Osteocyte (in vitro differentiated cells): Measurements from ENCODE around the gene STRA8. TPM values are rescaled to one million over a fixed set of nuclear protein-coding genes. Genes with fewer than 3 reads are reported as not detected.

Experiments used
- DNase-seq: peaks from one replicate; pipeline ENCODE4 v3.0.0; 2021; ENCODE audit warnings: mixed read lengths; ENCODE audit not compliant: unreplicated experiment; ENCODE audit errors: extremely low spot score
- H3K27ac Mint-ChIP-seq: one replicate; pipeline ENCODE4 v1.8.0; 2021; ENCODE audit warnings: mild to moderate bottlenecking, mixed read lengths; ENCODE audit not compliant: unreplicated experiment
- H3K27me3 Mint-ChIP-seq: one replicate; pipeline ENCODE4 v1.8.0; 2021; ENCODE audit warnings: mixed read lengths; ENCODE audit not compliant: unreplicated experiment
- H3K36me3 Mint-ChIP-seq: one replicate; pipeline ENCODE4 v1.8.0; 2021; ENCODE audit warnings: mixed read lengths; ENCODE audit not compliant: unreplicated experiment
- H3K4me1 Mint-ChIP-seq: one replicate; pipeline ENCODE4 v1.8.0; 2021; ENCODE audit warnings: mixed read lengths; ENCODE audit not compliant: unreplicated experiment
- H3K4me3 Mint-ChIP-seq: one replicate; pipeline ENCODE4 v1.8.0; 2021; ENCODE audit warnings: mild to moderate bottlenecking, moderate library complexity, mixed read lengths; ENCODE audit not compliant: unreplicated experiment
- H3K9me3 Mint-ChIP-seq: one replicate; pipeline ENCODE4 v1.8.0; 2021; ENCODE audit warnings: mixed read lengths; ENCODE audit not compliant: unreplicated experiment
- total RNA-seq: library from RNA; stranded (reverse); gene quantifications from 2 replicates; pipeline ENCODE4 v1.2.1, GENCODE V29; 2021
- TF ChIP-seq, protein P1 (sequence below): fragments of 200-600 bp; sonication (generic); IDR thresholded peaks from 2 replicates; pipeline ENCODE4 v1.5.0; 2021; ENCODE audit warnings: antibody characterized with exemption, mild to moderate bottlenecking, moderate library complexity

The STRA8 gene
- total RNA-seq, 1 donor from 2014 or later: not detected

DNA sequence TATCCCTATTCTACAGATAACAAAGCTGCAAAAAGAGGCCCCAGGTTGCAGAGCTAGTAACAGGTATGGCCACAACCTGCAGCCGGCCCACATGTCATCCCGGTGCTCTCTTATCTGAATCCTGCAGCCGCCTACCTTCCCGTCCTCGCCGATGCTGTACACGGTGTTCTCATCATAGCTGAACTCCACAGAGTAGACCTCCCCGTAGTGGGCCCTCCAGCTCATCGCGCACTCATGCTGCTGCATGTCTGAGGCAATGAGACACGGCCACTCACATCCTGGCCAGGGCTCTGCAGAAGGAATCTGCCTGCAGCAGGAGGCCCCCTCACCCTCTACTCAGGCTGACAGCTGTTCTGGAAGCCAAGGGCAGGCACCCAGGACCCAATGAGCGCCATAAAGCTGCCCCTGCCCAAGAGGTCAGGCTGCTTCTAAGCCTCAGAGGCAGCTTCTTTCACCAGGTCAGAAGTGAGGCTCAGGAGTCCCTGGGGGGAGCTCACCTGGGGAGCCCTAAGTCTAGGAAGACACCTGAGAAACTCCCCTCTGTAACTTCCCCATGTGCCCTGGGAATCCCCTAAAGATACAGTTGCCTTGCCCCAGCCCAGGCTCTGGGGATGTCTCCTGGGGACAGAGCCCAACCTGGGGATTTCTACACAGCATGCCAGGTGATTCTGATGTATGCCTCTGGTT, 45.2 kb upstream of the STRA8 start:
- Mint-ChIP-seq H3K9me3 (no peaks in the 10 kb centered on the region), H3K4me3 (no peak overlapping the region), H3K27me3 (no peaks in the 10 kb centered on the region), H3K36me3 (peaks cover 60% of the 10 kb centered on the region), H3K4me1 (peaks cover 10% of the 10 kb centered on the region), H3K27ac (no peak overlapping the region)
- TF ChIP-seq, protein P1, sequence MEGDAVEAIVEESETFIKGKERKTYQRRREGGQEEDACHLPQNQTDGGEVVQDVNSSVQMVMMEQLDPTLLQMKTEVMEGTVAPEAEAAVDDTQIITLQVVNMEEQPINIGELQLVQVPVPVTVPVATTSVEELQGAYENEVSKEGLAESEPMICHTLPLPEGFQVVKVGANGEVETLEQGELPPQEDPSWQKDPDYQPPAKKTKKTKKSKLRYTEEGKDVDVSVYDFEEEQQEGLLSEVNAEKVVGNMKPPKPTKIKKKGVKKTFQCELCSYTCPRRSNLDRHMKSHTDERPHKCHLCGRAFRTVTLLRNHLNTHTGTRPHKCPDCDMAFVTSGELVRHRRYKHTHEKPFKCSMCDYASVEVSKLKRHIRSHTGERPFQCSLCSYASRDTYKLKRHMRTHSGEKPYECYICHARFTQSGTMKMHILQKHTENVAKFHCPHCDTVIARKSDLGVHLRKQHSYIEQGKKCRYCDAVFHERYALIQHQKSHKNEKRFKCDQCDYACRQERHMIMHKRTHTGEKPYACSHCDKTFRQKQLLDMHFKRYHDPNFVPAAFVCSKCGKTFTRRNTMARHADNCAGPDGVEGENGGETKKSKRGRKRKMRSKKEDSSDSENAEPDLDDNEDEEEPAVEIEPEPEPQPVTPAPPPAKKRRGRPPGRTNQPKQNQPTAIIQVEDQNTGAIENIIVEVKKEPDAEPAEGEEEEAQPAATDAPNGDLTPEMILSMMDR: no peak
- no peak for DNase-seq

GRCh38 chr7:135189221-135189662, 44.4 kb upstream of the STRA8 start:
- no peak overlapping the region for H3K4me3 Mint-ChIP-seq
- H3K4me1 Mint-ChIP-seq: peaks cover 15% of the 10 kb centered on the region
- DNase-seq: no peak
- peaks cover 56% of the 10 kb centered on the region for H3K36me3 Mint-ChIP-seq
- TF ChIP-seq, protein P1: no peak
- H3K9me3 Mint-ChIP-seq: no peaks in the 10 kb centered on the region
- H3K27me3 Mint-ChIP-seq: no peaks in the 10 kb centered on the region
- no peak overlapping the region for H3K27ac Mint-ChIP-seq

- H3K27ac Mint-ChIP-seq: peak overlapping the region; percentile 29
- peaks cover 58% of the 10 kb centered on the region for H3K36me3 Mint-ChIP-seq
- H3K4me3 Mint-ChIP-seq: no peak overlapping the region
- no peaks in the 10 kb centered on the region for H3K27me3 Mint-ChIP-seq
- no peaks in the 10 kb centered on the region for H3K9me3 Mint-ChIP-seq
- TF ChIP-seq, protein P1: no peak
- H3K4me1 Mint-ChIP-seq: peaks cover 18% of the 10 kb centered on the region
- DNase-seq: no peak
Measured at GRCh38 chr7:135189961-135190360, 43.7 kb upstream of the STRA8 start.

GRCh38 chr7:135190703-135191102, 42.9 kb upstream of the STRA8 start:
- TF ChIP-seq, protein P1: no peak
- no peaks in the 10 kb centered on the region for H3K27me3 Mint-ChIP-seq
- H3K27ac Mint-ChIP-seq: no peak overlapping the region

DNA sequence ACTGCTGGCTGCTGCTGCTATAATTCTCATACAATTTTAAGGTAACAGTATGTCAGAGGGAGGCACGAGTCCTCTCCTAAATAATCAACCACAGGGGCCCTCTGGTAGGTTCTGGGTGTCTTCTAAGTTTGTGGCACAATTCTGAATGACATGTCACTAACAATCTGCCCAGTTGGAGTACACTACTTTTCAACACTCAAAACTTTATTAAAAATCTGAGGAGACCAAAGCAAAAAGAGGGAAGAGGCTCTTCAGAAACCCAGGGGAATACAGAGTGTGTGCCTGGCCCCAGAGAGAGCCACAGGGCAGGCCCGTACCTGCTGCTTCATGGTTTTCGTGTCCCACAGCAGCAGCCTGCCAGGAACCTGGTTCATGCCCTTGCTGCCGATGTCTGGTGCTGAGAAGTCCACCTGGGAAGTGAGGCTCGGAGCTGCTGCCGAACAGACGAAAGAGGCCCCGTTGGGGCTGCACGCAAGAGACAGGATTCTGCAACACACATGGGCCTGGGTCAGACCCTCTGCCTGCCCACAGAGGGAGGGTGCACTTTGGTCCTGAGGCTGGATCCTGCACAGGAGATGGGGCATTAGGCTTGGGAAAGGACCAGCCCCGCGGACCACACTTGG, 40.6 kb upstream of the STRA8 start:
- DNase-seq: no peak
- TF ChIP-seq, protein P1: no peak
- Mint-ChIP-seq H3K27ac (peak overlapping the region; percentile 45), H3K27me3 (no peaks in the 10 kb centered on the region), H3K9me3 (no peaks in the 10 kb centered on the region), H3K36me3 (peaks cover 58% of the 10 kb centered on the region), H3K4me1 (peaks cover 20% of the 10 kb centered on the region), H3K4me3 (no peak overlapping the region)

More at GRCh38 chr7:135190703-135191102, 42.9 kb upstream of the STRA8 start:
- H3K9me3 Mint-ChIP-seq: no peaks in the 10 kb centered on the region
- no peak for DNase-seq
- H3K4me3 Mint-ChIP-seq: no peak overlapping the region
- peaks cover 57% of the 10 kb centered on the region for H3K36me3 Mint-ChIP-seq
- H3K4me1 Mint-ChIP-seq: peaks cover 20% of the 10 kb centered on the region
